ELF-1 (cell line): ENCODE measurements around the gene LILRA6.

Experiments
- DNase-seq: peaks from one replicate; pipeline ENCODE4 v3.0.0-alpha.2; 2016; ENCODE audit warnings: low read depth, low spot score

Gene LILRA6

GRCh38 chr19:54188215-54188871, 54.2 kb downstream of the LILRA6 start:
- no peak for DNase-seq

- DNase-seq, result no peak
Observed at GRCh38 chr19:54186934-54187381, 55.6 kb downstream of the LILRA6 start.
